K562 (cell line): ENCODE results near the gene NOD2. TPM values are rescaled to one million over a fixed set of nuclear protein-coding genes. Genes with fewer than 3 reads are reported as not detected.

Experiments used
- ATAC-seq: fragments of 200-7000 bp; cut with Tn5 transposase; 3 replicates; pipeline ENCODE4 v1.9.1; 2020; ENCODE audit warnings: moderate library complexity
- BruUV-seq: library from RNA; stranded (reverse); fragments of 400-500 nt; replicated peaks from 2 replicates; lab custom pipeline; 2021; lab: Mats Ljungman, UMichigan
- CTCF ChIA-PET: fragments of 300-600 bp; formaldehyde crosslinking; extraction: SDS; loops from one replicate; lab custom pipeline; 2021; ENCODE audit warnings: low intra/inter-chr PET ratio; lab: Yijun Ruan, JAX
- POLR2A ChIA-PET: fragments of 300-600, 350-650 bp; sonication (Branson Sonifier 250); formaldehyde crosslinking; extraction: SDS; loops from one replicate; lab custom pipeline; 2021; ENCODE audit warnings: antibody characterized with exemption, inconsistent platforms; lab: Yijun Ruan, JAX
- DNase-seq, 4 experiments: peaks; one replicate each; pipeline versions ENCODE4 v3.0.0 to v3.0.0-alpha.2; 2011 to 2018; ENCODE audit warnings: low spot score in 3 of 4, mixed read lengths in 3 of 4; ENCODE audit errors: extremely low read depth in 1 of 4
- FAIRE-seq: peaks from 2 replicates; lab custom pipeline; 2011; peaks lifted over from hg19 to GRCh38; lab: Jason Lieb, UNC
- H2AFZ ChIP-seq: 2 replicates; pipeline ENCODE4 v1.6.0; 2011; ENCODE audit warnings: low read depth, low read length, control low read depth, inconsistent platforms
- H3K27ac ChIP-seq: fragments of 200-600 bp; 3 replicates; pipeline ENCODE4 v1.8.0; 2011; ENCODE audit warnings: low read depth, mild to moderate bottlenecking, control low read depth, inconsistent platforms, low read length, moderate library complexity, mixed read lengths; ENCODE audit errors: extremely low read depth
- H3K27me3 ChIP-seq, 2 experiments: fragments of 300-600 bp in 1 of 2; 2 replicates in 1 of 2; 3 replicates in 1 of 2; pipeline versions ENCODE4 v1.6.0 to v1.8.0; 2011; ENCODE audit warnings: inconsistent platforms in 2 of 2, low read length in 2 of 2, mild to moderate bottlenecking in 1 of 2, mixed read lengths in 1 of 2, moderate library complexity in 1 of 2; ENCODE audit not compliant: control insufficient read depth in 2 of 2, insufficient read depth in 2 of 2
- H3K36me3 ChIP-seq: fragments of 300-600 bp; 3 replicates; pipeline ENCODE4 v1.8.0; 2011; ENCODE audit warnings: mild to moderate bottlenecking, low read length, inconsistent platforms; ENCODE audit not compliant: control insufficient read depth, insufficient read depth
- H3K4me1 ChIP-seq, 2 experiments: fragments of 200-600 bp in 1 of 2; replicated peaks in 1 of 2; 2 replicates in 1 of 2; 3 replicates in 1 of 2; pipeline versions ENCODE4 v1.5.1 to v1.8.0; 2011; ENCODE audit warnings: inconsistent platforms in 2 of 2, low read length in 2 of 2, mild to moderate bottlenecking in 1 of 2, mixed read lengths in 1 of 2, moderate library complexity in 1 of 2; ENCODE audit not compliant: control insufficient read depth in 2 of 2, insufficient read depth in 2 of 2
- H3K4me2 ChIP-seq: 2 replicates; pipeline ENCODE4 v1.6.1; 2011; ENCODE audit warnings: low read length, control low read depth, inconsistent platforms, mixed read lengths; ENCODE audit not compliant: insufficient read depth
- H3K4me3 ChIP-seq: fragments of 200-600 bp; sonication (generic), shearing (Covaris generic); 2 replicates; pipeline ENCODE4 v1.5.1; 2016; ENCODE audit warnings: control low read depth, inconsistent platforms
- H3K79me2 ChIP-seq: fragments of 200-600 bp; 3 replicates; pipeline ENCODE4 v1.8.0; 2011; ENCODE audit warnings: low read length, inconsistent platforms; ENCODE audit not compliant: control insufficient read depth, insufficient read depth
- H3K9ac ChIP-seq, 2 experiments: 2 replicates each; pipeline versions ENCODE4 v1.6.0 to v1.6.1; 2011; ENCODE audit warnings: low read depth in 2 of 2, low read length in 2 of 2, control low read depth in 1 of 2, inconsistent platforms in 1 of 2, mild to moderate bottlenecking in 1 of 2, mixed read lengths in 1 of 2; ENCODE audit not compliant: insufficient read depth in 1 of 2
- H3K9me1 ChIP-seq: one replicate; pipeline ENCODE4 v1.6.0; 2011; ENCODE audit warnings: inconsistent platforms, mild to moderate bottlenecking, low read length, moderate library complexity; ENCODE audit not compliant: control insufficient read depth, insufficient read depth
- H3K9me3 ChIP-seq: replicated peaks from 2 replicates; pipeline ENCODE4 v1.5.1; 2011; ENCODE audit warnings: low read depth, low read length, inconsistent platforms; ENCODE audit not compliant: control insufficient read depth, insufficient read depth
- H4K20me1 ChIP-seq: replicated peaks from 2 replicates; pipeline ENCODE4 v1.6.1; 2011; ENCODE audit warnings: low read length, inconsistent platforms, mixed read lengths; ENCODE audit not compliant: control insufficient read depth, insufficient read depth
- ARID1B ChIP-seq: fragments of 450-650 bp; IDR thresholded peaks from 2 replicates; pipeline ENCODE4 v1.6.1; 2016; ENCODE audit warnings: antibody characterized with exemption, mild to moderate bottlenecking, inconsistent platforms
- ARNT ChIP-seq, 2 experiments: fragments of 450-650 bp; IDR thresholded peaks; 2 replicates each; pipeline ENCODE4 v1.6.1; 2016; ENCODE audit warnings: mild to moderate bottlenecking in 1 of 2
- ATF3 ChIP-seq, 2 experiments: fragments of 450-650 bp in 1 of 2; sonication (generic) in 1 of 2; formaldehyde crosslinking in 1 of 2; IDR thresholded peaks in 1 of 2; conservative IDR thresholded peaks in 1 of 2; 2 replicates each; pipeline versions ENCODE4 v1.6.1 to v1.8.1; 2016 to 2023; ENCODE audit warnings: mild to moderate bottlenecking in 2 of 2, moderate library complexity in 2 of 2, inconsistent platforms in 1 of 2, missing genetic modification reagents in 1 of 2
- ATF7 ChIP-seq: fragments of 450-650 bp; IDR thresholded peaks from 2 replicates; pipeline ENCODE4 v1.7.1; 2014; ENCODE audit warnings: mild to moderate bottlenecking, moderate library complexity
- CEBPB ChIP-seq: fragments of 450-650 bp; IDR thresholded peaks from 2 replicates; pipeline ENCODE4 v1.6.1; 2016; ENCODE audit warnings: missing genetic modification characterization, missing compliant biosample characterization
- CLOCK ChIP-seq: fragments of 250-450 bp; sonication (Bioruptor Pico); IDR thresholded peaks from 2 replicates; pipeline ENCODE4 v1.4.0; 2020; ENCODE audit warnings: mild to moderate bottlenecking, moderate library complexity, borderline replicate concordance
- ETV1 ChIP-seq: fragments of 450-650 bp; conservative IDR thresholded peaks from 2 replicates; pipeline ENCODE4 v1.6.1; 2016; ENCODE audit warnings: missing genetic modification characterization, control low read depth, low read depth, missing compliant biosample characterization
- GABPA ChIP-seq: fragments of 200-800 bp; sonication (Bioruptor generic); conservative IDR thresholded peaks from 2 replicates; pipeline ENCODE4 v1.6.1; 2016; ENCODE audit warnings: low read depth, missing genetic modification characterization, missing compliant biosample characterization
- JUN ChIP-seq, 2 experiments: sonication (generic) in 1 of 2; formaldehyde crosslinking in 1 of 2; IDR thresholded peaks; 2 replicates each; pipeline versions ENCODE4 v1.6.1 to v1.8.0; 2012 to 2022; ENCODE audit warnings: borderline replicate concordance in 2 of 2, mild to moderate bottlenecking in 2 of 2, improper control_type of control experiment in 1 of 2, low read depth in 1 of 2, low read length in 1 of 2, missing genetic modification reagents in 1 of 2
- JUND ChIP-seq, 2 experiments: IDR thresholded peaks; 2 replicates in 1 of 2; 3 replicates in 1 of 2; pipeline ENCODE4 v1.6.1; 2011; ENCODE audit warnings: borderline replicate concordance in 2 of 2, low read depth in 2 of 2, low read length in 2 of 2, improper control_type of control experiment in 1 of 2, missing biosample characterization in 1 of 2, missing genetic modification characterization in 1 of 2, missing genetic modification reagents in 1 of 2
- NCOA4 ChIP-seq: fragments of 450-650 bp; IDR thresholded peaks from 2 replicates; pipeline ENCODE4 v1.6.1; 2018; ENCODE audit warnings: mild to moderate bottlenecking; ENCODE audit not compliant: partially characterized antibody
- SMARCA4 ChIP-seq: fragments of 450-650 bp; IDR thresholded peaks from 2 replicates; pipeline ENCODE4 v1.6.1; 2016
- SOX6 ChIP-seq: fragments of 450-650 bp; IDR thresholded peaks from 2 replicates; pipeline ENCODE4 v1.6.1; 2014; ENCODE audit warnings: mild to moderate bottlenecking
- TARDBP ChIP-seq: fragments of 450-650 bp; IDR thresholded peaks from 2 replicates; pipeline ENCODE4 v1.6.1; 2016
- TEAD4 ChIP-seq, 2 experiments: sonication (generic) in 1 of 2; formaldehyde crosslinking in 1 of 2; IDR thresholded peaks; 2 replicates each; pipeline versions ENCODE4 v1.6.1 to v1.8.0; 2012 to 2022; ENCODE audit warnings: borderline replicate concordance in 1 of 2, inconsistent platforms in 1 of 2, low read length in 1 of 2, mild to moderate bottlenecking in 1 of 2, missing genetic modification reagents in 1 of 2
- ZNF175 ChIP-seq: fragments of 200-800 bp; sonication (Bioruptor generic); IDR thresholded peaks from 2 replicates; pipeline ENCODE4 v1.6.1; 2016; ENCODE audit warnings: low read depth, mild to moderate bottlenecking, missing genetic modification characterization, missing compliant biosample characterization
- ZSCAN32 ChIP-seq: fragments of 450-650 bp; formaldehyde crosslinking; IDR thresholded peaks from 2 replicates; pipeline ENCODE4 v1.4.0; 2020; ENCODE audit warnings: mild to moderate bottlenecking, moderate library complexity
- WGBS: fragments of 100-300 bp; shearing (Covaris generic); methylation state at CpG from one replicate; pipeline ENCODE4 v1.1.6; 2016; ENCODE audit warnings: low coverage, mixed read lengths; ENCODE audit not compliant: insufficient coverage; ENCODE audit errors: missing lambda C conversion rate; 5-methylcytosine and 5-hydroxymethylcytosine counted together
- in situ Hi-C: fragments of 300-500 bp; cut with MboI; formaldehyde crosslinking; loops from 4 replicates; pipeline ENCODE4 v1.15.0; 2018; ENCODE audit warnings: inconsistent platforms, mixed read lengths
- intact Hi-C: fragments of 100-400 bp; cut with micrococcal nuclease; formaldehyde crosslinking; loops from 2 replicates; pipeline ENCODE4 v1.14.2; 2022
- polyA plus RNA-seq, 8 experiments: library from polyadenylated mRNA; depleted of rRNA in 4 of 8; stranded (reverse) in 5 of 8; unstranded in 3 of 8; fragments of >200 nt; fragmentation: Nextera tagmentation in 2 of 8; fragmentation: Illumina TruSeq in 1 of 8; extraction: Ambion mirVana in 2 of 8; extraction: Trizol in 1 of 8; gene quantifications; 2 replicates each; pipeline versions ENCODE4 v1.2.1 to v1.2.3, GENCODE V29; 2011 to 2014; ENCODE audit warnings: inconsistent platforms in 1 of 8, missing spikeins in 1 of 8
- total RNA-seq, 7 experiments: library from RNA; depleted of rRNA in 6 of 7; stranded (reverse); fragments of >200 nt in 6 of 7; fragmentation: Illumina TruSeq in 2 of 7; extraction: Trizol in 2 of 7; gene quantifications; 2 replicates each; pipeline versions ENCODE4 v1.2.1 to v1.2.3, GENCODE V29; 2011 to 2021; ENCODE audit warnings: low replicate concordance in 1 of 7

Gene NOD2
- total and polyA plus RNA-seq, 9 of the 15 experiments (the other 6 are each of a cell fraction or from before 2014, with no cell fraction given), result 0.04 TPM; not detected in 8

GRCh38 chr16:50712560-50712898, 19.1 kb downstream of the NOD2 start:
- no TSS peak for BruUV-seq
- Histone ChIP-seq H3K79me2 (no peaks in the 10 kb centered on the region), H3K4me2 (no peak overlapping the region), H3K4me1 (peaks cover 0 to 13% of the 10 kb centered on the region in 2 experiments; a peak in 3 of 5 replicates), H3K36me3 (no peaks in the 10 kb centered on the region), H3K9ac (no peak overlapping the region), H3K9me3 (no peaks in the 10 kb centered on the region), H3K27me3 (peaks cover 13 to 58% of the 10 kb centered on the region in 2 experiments; a peak in 4 of 5 replicates), H3K9me1 (no peaks in the 10 kb centered on the region), H3K27ac (no peak overlapping the region), H4K20me1 (no peaks in the 10 kb centered on the region), H3K4me3 (no peak overlapping the region), H2AFZ (no peak overlapping the region)
- ChIA-PET CTCF (no interaction called here), POLR2A (no interaction called here)
- no peak for FAIRE-seq
- WGBS, result 4% methylated on average over 3 of the region's 3 CpGs
- DNase-seq, result no peak
- intact Hi-C loops (no loop called here), in situ Hi-C loops (no loop called here)
- ATAC-seq, result no peak; the same call in 1 of the 3 replicates
- peak; percentile 16; the same call in 1 of the 2 replicates for TF ChIP-seq SMARCA4
- TF ChIP-seq ATF7, result peak; percentile 82
- no peak for TF ChIP-seq TARDBP
- peak; percentile 68; the same call in 1 of the 2 replicates for TF ChIP-seq JUND (IDR thresholded peaks at IDR 0.05; ENCODE audit: borderline replicate concordance, low read depth, low read length)
- TF ChIP-seq JUND (tag; IDR thresholded peaks at IDR 0.05; ENCODE audit: borderline replicate concordance, low read depth, low read length), result peak; percentile 68; the same call in 1 of the 3 replicates
- no peak for TF ChIP-seq NCOA4
- TF ChIP-seq GABPA (tag), result peak; percentile 41
- TF ChIP-seq TEAD4 (IDR thresholded peaks at IDR 0.05; ENCODE audit: low read length), result peak; percentile 57; the same call in 1 of the 2 replicates
- TF ChIP-seq TEAD4 (CRISPR knock-in tag; IDR thresholded peaks at IDR 0.05; ENCODE audit: borderline replicate concordance), result no peak
- TF ChIP-seq ARNT (IDR thresholded peaks at IDR 0.05), result no peak
- peak; percentile 80; the same call in 1 of the 2 replicates for TF ChIP-seq ATF3 (IDR thresholded peaks at IDR 0.05)
- no peak for TF ChIP-seq ATF3 (CRISPR knock-in tag; conservative IDR thresholded peaks at IDR 0.05)
- 0 out of 2 replicates have a peak, but pooled peaks have one; percentile 13 for TF ChIP-seq ZSCAN32
- TF ChIP-seq SOX6, result no peak
- TF ChIP-seq CLOCK (CRISPR knock-in tag), result no peak
- TF ChIP-seq CEBPB (tag), result peak; percentile 56
- peak; percentile 68; the same call in 1 of the 2 replicates for TF ChIP-seq ZNF175 (CRISPR knock-in tag)
- peak; percentile 65 for TF ChIP-seq ETV1 (tag)
- TF ChIP-seq JUN (IDR thresholded peaks at IDR 0.05; ENCODE audit: borderline replicate concordance, low read depth, low read length), result peak; percentile 44; the same call in 1 of the 2 replicates
- no peak for TF ChIP-seq JUN (CRISPR knock-in tag; IDR thresholded peaks at IDR 0.05; ENCODE audit: borderline replicate concordance)
- TF ChIP-seq ARID1B, result peak; percentile 35; the same call in 1 of the 2 replicates
